Stimulated activated CD8-positive, alpha-beta memory T cell treated with anti-CD3 and anti-CD28 coated beads, Interleukin-7, amount 100 ng/mL, for 4 hours (primary cell): ENCODE results near the gene CAB39.
"Not testable (repeated sequence)": the region's sequence is repeated elsewhere in the genome, so short reads cannot be mapped to it uniquely, and the experiment has no call there.

Experiments used
- DNase-seq, 2 donors: peaks; one replicate each; pipeline ENCODE4 v3.0.0-alpha.2; 2020; ENCODE audit warnings: low read depth in 2 of 2

The CAB39 gene

DNA sequence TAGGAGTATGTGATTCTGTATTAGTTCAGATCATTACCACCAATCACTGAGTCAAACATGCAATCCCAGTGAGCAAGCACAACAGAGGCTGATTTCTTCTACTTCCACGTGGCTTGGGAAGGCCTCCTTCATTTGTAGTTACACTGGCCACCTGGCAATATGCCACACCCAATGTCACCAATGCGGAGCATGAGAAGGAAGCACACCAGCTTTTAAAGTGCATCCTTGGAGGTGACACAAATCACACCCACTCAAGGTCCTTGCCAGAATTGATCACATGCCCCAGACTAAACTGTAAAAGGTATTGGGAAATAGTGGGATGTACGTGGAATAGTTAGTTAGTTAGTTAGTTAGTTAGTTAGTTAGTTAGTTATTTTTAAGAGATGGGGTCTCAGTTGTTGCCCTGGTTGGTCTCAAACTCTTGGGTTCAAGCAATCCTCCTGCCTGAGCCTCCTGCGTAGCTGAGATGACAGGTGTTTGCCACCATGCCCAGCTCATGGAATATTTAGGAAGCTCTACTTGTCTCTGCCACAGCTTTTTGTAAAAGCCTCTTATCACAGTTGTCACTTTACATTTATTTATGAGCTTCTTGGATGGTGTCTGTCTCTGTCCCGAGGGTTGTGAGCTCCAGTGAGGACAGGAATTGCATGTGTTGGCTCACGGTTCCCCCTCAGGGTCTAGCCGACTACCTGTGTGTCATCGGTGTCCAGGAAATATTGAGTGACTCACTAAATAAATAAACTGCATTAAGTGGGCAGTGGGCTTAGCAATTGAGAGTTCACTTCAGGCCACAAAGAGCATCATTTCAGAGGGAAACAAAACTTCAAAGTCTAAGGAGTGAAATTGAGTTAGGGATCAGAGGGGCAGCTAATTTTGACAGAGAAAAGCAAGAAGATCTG is 28.1 kb upstream of the CAB39 start:
- DNase-seq: no peak

- no peak for DNase-seq
Measured at GRCh38 chr2:230685178-230685577, 27.5 kb upstream of the CAB39 start.

DNA sequence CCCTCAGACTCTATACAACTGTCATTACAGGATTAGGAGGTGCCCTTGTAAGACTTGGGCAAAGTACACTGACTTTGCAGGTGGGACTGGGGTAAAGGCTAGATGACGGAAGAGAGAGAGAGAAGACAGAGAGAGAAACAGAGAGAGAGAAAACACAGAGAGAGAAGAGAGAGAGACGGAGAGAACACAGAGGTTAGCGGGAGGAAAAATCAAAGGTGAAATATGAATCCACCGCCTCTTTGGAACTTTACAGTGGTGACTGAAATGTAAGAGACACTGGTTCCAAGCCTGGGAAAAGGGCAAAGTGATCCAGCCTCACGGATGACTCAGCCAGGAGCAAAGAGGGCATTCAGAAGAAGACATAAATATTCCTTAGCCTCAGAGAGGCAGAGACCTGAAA is 25.1 kb upstream of the CAB39 start:
- no peak for DNase-seq

GRCh38 chr2:230688490-230688889 is 24.2 kb upstream of the CAB39 start:
- DNase-seq: no peak

- no peak for DNase-seq
Measured at GRCh38 chr2:230690439-230690838, 22.2 kb upstream of the CAB39 start.

DNA sequence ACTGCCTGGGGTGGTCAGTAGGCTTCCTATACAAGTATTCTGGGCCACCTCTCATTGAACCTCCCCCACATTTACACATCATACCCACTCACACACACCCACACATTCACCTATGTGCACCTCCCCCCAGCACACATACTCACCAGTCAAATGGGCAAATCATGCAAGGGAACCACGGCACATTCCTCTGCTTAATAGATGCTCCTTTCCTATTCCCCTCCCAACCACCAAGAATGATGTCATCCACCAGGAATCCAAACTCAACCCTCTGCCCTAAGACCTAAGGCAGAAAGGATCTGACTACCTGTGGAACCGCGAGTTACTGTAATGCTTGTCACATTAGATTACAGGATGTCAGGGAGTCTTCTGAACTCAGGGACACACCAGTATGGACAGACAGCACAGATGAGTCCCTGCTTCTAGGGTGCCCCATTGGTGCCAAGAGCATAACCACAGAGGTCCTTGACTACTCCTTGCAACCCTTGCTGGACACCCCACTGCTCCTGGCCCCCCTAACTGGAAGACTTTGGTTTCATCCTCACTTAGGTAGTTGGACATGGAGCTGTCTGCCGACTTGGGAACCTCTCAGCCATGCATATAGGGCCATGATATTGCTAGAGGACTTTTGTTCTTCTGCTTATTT is 21.5 kb upstream of the CAB39 start:
- DNase-seq: no peak

DNA sequence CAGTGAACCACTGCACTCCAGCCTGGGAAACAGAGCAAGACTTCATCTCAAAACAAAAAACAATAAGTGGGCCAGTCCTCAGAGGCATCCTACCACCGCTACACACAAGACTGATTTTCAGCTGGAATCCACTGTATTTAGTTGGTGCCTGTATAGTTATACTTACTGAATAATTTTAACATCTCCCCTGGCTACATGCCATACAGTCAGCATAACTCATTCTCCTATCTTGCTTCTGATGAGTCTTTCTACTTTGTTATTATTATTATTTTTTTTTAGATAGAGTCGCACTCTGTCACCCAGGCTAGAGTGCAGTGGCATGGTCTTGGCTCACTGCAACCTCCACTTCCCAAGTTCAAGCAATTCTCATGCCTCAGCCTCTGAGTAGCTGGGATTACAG is 19.9 kb upstream of the CAB39 start:
- DNase-seq: no peak

DNA sequence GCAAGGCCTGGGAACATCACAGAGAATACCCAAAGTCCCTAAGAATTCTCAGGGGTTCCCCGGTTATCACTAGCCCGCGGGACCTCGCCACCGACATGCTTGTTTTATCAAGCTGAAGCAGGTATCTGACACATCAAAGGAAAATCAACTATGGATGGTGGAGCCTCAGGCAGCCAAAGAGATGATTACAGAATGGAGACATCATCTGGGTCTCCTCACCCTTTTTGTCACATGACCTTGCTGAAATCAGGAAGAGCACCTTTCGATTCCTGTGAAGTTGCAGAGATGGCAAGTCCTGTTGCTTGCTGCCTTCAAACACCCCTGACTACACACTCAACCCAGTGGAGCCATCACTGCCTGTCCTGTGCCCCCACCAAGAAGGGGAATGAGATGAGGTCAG is 19.2 kb upstream of the CAB39 start:
- no peak for DNase-seq

GRCh38 chr2:230694241-230694640 is 18.4 kb upstream of the CAB39 start:
- no peak for DNase-seq

DNA sequence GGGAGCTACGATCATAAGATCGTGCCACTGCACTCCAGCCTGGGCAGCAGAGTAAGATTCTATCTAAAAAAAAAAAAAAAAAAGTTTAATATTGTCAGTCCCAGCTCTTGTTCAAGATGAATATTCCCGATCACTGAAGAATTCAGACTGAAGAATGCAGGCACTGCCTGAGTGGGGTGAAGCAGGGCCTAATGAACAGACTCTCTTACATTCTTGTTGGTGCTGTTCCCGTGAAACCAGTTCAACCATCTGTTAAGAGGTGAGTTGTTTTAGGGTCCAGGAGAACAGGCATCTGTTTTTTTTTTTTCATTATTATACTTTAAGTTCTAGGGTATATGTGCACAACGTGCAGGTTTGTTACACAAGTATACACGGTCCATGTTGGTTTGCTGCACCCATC is 17.1 kb upstream of the CAB39 start:
- no peak for DNase-seq

GRCh38 chr2:230696670-230697069 is 16.0 kb upstream of the CAB39 start:
- no peak for DNase-seq

DNA sequence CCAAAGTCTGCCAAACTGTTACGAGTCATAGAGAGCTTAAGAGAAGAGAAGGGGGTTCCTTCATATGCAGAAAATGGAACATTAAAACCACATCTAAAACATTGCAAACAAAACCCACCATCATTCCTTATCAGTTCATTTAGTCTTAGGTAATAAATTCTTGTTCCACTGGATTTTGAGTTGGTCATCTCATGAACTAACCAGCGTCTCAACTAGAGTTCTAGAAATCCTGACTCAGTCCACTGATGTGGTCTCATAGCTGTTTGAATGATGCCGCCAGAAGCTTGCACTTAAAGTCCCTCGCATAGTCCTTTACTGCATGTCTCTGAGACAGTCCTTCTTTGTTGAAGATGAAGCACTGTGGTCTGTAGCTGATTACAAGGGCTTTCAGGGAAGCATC is 15.0 kb upstream of the CAB39 start:
- no peak for DNase-seq

DNA sequence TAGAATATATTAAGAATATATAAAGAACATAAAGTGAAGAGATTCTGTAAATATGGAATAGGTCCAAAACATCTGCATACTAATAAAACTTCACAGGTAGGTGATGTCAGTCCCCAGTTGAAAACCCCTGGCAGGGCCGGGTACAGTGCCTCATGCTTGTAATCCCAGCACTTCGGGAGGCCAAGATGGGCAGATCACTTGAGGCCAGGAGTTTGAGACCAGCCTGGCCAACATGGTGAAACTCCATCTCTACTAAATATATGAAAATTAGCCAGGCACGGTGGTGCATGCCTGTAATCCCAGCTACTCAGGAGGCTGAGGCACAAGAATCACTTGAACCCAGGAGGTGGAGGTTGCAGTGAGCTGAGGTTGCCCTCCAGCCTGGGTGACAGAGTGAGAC is 13.9 kb upstream of the CAB39 start:
- DNase-seq: not testable (repeated sequence)

- DNase-seq: no peak
Measured at GRCh38 chr2:230700447-230700846, 12.2 kb upstream of the CAB39 start.

DNA sequence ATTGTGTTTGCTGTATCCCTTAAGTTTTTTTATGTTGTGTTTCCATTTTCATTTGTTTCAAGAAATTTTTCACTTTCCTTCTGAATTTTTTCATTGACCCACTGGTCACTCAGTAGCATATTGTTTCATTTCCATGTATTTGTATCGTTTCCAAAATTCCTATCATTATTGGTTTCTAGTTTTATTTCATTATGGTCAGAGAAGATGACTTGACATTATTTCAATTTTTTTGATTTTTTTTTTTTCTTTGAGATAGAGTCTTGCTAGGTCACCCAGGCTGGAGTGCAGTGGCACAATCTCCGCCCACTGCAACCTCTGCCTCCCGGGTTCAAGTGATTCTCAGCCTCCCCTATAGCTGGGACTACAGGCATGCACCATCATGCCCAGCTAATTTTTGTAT is 11.3 kb upstream of the CAB39 start:
- no peak for DNase-seq

DNA sequence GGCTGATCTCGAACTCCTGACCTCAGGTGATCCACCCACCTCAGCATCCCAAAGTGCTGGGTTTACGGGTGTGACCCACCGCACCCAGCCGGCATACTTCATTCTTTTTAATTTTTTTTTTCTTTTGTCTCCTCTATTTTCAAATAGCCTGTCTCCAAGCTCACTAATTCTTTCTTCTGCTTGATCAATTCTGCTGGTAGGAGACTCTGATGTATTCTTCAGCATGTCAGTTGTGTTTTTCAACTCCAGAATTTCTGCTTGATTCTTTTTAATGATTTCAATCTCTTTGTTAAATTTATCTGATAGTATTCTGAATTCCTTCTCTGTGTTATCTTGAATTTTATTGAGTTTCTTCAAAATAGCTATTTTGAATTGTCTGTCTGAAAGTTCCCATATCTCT is 10.2 kb upstream of the CAB39 start:
- DNase-seq: not testable (repeated sequence)

DNA sequence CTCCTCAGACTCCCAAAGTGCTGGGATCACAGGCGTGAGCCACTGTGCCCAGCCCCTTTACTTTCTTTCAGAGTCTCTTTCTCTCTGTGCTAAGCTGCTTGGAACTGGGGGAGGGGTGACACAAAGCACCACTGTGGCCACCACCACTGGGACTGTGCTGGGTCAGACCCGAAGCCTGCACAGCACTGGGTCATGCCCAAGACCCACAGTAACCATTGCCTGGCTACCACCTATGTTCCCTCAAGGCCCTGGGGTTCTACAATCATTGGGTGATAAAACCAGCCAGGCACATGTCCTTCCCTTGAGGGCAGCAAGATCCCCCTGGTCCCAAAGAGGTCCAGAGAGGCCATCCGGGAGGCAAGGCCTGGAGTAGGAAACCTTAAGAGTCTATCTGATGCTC is 9.1 kb upstream of the CAB39 start:
- DNase-seq: no peak

- no peak for DNase-seq
Measured at GRCh38 chr2:230706053-230706521, 6.6 kb upstream of the CAB39 start.

DNA sequence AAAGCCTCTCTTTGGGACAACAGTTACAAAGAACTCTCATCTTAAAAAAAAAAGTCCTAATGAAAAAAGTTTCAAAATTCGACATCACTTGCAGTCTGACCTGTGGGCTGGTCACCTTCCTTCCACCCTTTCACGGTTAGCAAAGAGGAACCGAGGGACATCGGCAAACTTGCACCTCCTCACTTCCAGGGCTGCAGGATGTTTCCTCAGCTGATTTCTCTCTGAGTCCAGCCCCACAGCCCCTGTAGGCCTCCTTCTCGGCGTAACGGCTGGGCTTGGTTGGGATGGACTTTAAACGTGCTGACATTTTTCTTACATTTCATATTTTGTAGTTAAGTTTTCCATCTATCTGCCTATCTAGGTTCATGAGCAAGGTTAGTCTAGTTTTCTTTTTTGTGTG is 5.7 kb upstream of the CAB39 start:
- DNase-seq: no peak

DNA sequence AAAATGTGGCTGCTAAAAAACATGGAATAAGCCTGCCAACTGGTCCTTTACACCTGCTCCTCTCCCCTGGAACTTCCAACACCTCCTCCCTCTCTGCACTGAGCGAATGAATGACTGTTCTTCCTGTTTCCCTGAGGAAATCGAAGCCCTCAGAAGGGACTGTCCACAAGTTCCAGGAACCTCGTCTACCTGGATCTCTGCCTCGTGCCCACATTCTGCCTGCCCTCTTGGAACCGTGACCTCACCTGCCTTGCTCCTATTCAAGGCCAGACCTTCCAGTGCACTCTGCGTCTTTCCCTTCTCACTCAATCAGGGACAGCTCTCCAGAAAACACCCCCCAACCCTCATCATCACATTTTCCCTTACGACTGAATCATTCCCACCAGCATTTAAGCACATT is 4.4 kb upstream of the CAB39 start:
- no peak for DNase-seq

DNA sequence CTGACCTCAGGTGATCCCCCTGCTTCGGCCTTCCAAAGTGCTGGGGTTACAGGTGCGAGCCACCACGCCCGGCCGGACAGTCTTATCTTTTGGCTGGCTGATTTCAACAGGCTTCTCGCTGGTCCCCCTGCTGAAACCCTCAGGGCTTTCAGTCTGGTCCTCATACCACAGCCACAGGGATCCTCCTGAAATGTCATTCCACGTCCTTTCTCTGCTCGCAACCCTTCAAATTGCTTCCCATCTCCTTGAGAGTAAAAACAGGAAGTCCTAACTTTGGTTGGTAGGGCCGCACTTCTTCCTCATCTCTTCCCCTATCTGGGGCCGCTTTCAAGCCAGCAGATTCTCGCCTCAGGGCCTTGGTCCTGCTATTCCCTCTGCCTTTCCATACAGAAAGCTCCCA is 1.4 kb upstream of the CAB39 start:
- DNase-seq: no peak

- peak; percentile 13 to 30 for DNase-seq
Measured at GRCh38 chr2:230713331-230714135, 891 bp downstream of the CAB39 start.

- DNase-seq: peak in 1 of 2 donors; percentile 34
Measured at GRCh38 chr2:230714136-230714480, 1.5 kb downstream of the CAB39 start.
